HCT116 (cell line): ENCODE data around the gene MAML3. TPM values are rescaled to one million over a fixed set of nuclear protein-coding genes. Genes with fewer than 3 reads are reported as not detected.

Experiments used
- ATAC-seq: fragments of 200-7000 bp; cut with Tn5 transposase; 2 replicates; pipeline ENCODE4 v1.9.1; 2020; ENCODE audit warnings: mild to moderate bottlenecking, moderate library complexity
- BruUV-seq: library from RNA; stranded (reverse); fragments of 400-500 nt; replicated peaks from 2 replicates; lab custom pipeline; 2021; lab: Mats Ljungman, UMichigan
- CTCF ChIA-PET: fragments of 300-600 bp; sonication (Branson Sonifier 250); formaldehyde crosslinking; loops from one replicate; lab custom pipeline; 2021; ENCODE audit warnings: antibody characterized with exemption; lab: Charles Lee
- POLR2A ChIA-PET: fragments of 300-600, 350-600 bp; sonication (Branson Sonifier 250); formaldehyde crosslinking; loops from one replicate; lab custom pipeline; 2021; ENCODE audit warnings: antibody characterized with exemption; lab: Charles Lee
- RAD21 ChIA-PET, 2 experiments: fragments of 300-600 bp; sonication (Branson Sonifier 250); formaldehyde crosslinking; loops; one replicate each; lab custom pipeline; 2023; ENCODE audit warnings: low total read pairs in 2 of 2; ENCODE audit not compliant: uncharacterized antibody in 2 of 2, unreplicated experiment in 2 of 2, low non-redundant PET in 1 of 2; lab: Charles Lee
- DNase-seq: peaks from one replicate; pipeline ENCODE4 v3.0.0-alpha.2; 2010; ENCODE audit warnings: low read depth, low spot score
- H2AFZ ChIP-seq: fragments of 200-600 bp; shearing (Covaris generic), sonication (generic); 2 replicates; pipeline ENCODE4 v1.6.1; 2017; ENCODE audit warnings: low read depth, mixed run types, mixed read lengths, antibody characterized with exemption, low read length; ENCODE audit not compliant: poor library complexity, severe bottlenecking
- H3K27ac ChIP-seq: 2 replicates; pipeline ENCODE4 v1.5.1; 2012; ENCODE audit warnings: low read depth, low read length
- H3K27me3 ChIP-seq: fragments of 200-600 bp; sonication (generic); 2 replicates; pipeline ENCODE4 v1.6.1; 2016; ENCODE audit warnings: mixed run types, low read length, mixed read lengths; ENCODE audit not compliant: insufficient read depth
- H3K36me3 ChIP-seq, 2 experiments: fragments of 200-500 bp in 1 of 2; fragments of 200-600 bp in 1 of 2; sonication (Bioruptor generic) in 1 of 2; sonication (generic) in 1 of 2; 2 replicates each; pipeline versions ENCODE4 v1.5.1 to v1.6.1; 2014 to 2016; ENCODE audit warnings: low read length in 2 of 2, inconsistent platforms in 1 of 2, mixed read lengths in 1 of 2, mixed run types in 1 of 2; ENCODE audit not compliant: insufficient read depth in 2 of 2, control insufficient read depth in 1 of 2
- H3K4me1 ChIP-seq, 2 experiments: fragments of 200-600 bp in 1 of 2; sonication (generic) in 1 of 2; 2 replicates each; pipeline versions ENCODE4 v1.5.1 to v1.6.1; 2012 to 2017; ENCODE audit warnings: low read length in 2 of 2, inconsistent platforms in 1 of 2, mild to moderate bottlenecking in 1 of 2, mixed read lengths in 1 of 2, mixed run types in 1 of 2, moderate library complexity in 1 of 2; ENCODE audit not compliant: insufficient read depth in 2 of 2, control insufficient read depth in 1 of 2
- H3K4me2 ChIP-seq: fragments of 200-600 bp; sonication (generic); 2 replicates; pipeline ENCODE4 v1.6.1; 2017; ENCODE audit warnings: mixed run types, low read length, mixed read lengths
- H3K4me3 ChIP-seq, 2 experiments: fragments of 200-600 bp in 1 of 2; sonication (generic) in 1 of 2; replicated peaks in 1 of 2; 2 replicates each; pipeline ENCODE4 v1.5.1; 2011 to 2016; ENCODE audit warnings: low read length in 2 of 2, control low read depth in 1 of 2, low read depth in 1 of 2, mild to moderate bottlenecking in 1 of 2, mixed read lengths in 1 of 2, mixed run types in 1 of 2
- H3K79me2 ChIP-seq: fragments of 200-600 bp; sonication (generic); 2 replicates; pipeline ENCODE4 v1.6.1; 2017; ENCODE audit warnings: mild to moderate bottlenecking, mixed run types, low read length, moderate library complexity, mixed read lengths; ENCODE audit not compliant: insufficient read depth
- H3K9ac ChIP-seq: fragments of 200-600 bp; sonication (generic); 2 replicates; pipeline ENCODE4 v1.6.1; 2016; ENCODE audit warnings: low read length, mixed read lengths
- H3K9me2 ChIP-seq: fragments of 200-600 bp; sonication (generic), shearing (Covaris generic); 2 replicates; pipeline ENCODE4 v1.6.1; 2017; ENCODE audit warnings: mixed run types, mild to moderate bottlenecking, moderate library complexity; ENCODE audit not compliant: insufficient read depth
- H3K9me3 ChIP-seq, 2 experiments: fragments of 200-500 bp in 1 of 2; fragments of 200-600 bp in 1 of 2; sonication (Bioruptor generic) in 1 of 2; sonication (generic) in 1 of 2; 2 replicates each; pipeline ENCODE4 v1.6.1; 2014 to 2017; ENCODE audit warnings: low read length in 2 of 2, mixed read lengths in 2 of 2, inconsistent platforms in 1 of 2, low read depth in 1 of 2, mild to moderate bottlenecking in 1 of 2, mixed run types in 1 of 2, moderate library complexity in 1 of 2; ENCODE audit not compliant: control insufficient read depth in 1 of 2, insufficient read depth in 1 of 2
- H4K20me1 ChIP-seq: fragments of 200-600 bp; sonication (generic), shearing (Covaris generic); 2 replicates; pipeline ENCODE4 v1.6.1; 2017; ENCODE audit warnings: mixed run types, mild to moderate bottlenecking, moderate library complexity; ENCODE audit not compliant: insufficient read depth
- ATF3 ChIP-seq: IDR thresholded peaks from 2 replicates; pipeline ENCODE4 v1.6.1; 2012
- FOSL1 ChIP-seq: IDR thresholded peaks from 2 replicates; pipeline ENCODE4 v1.6.1; 2012; ENCODE audit warnings: low read depth
- JUND ChIP-seq: IDR thresholded peaks from 2 replicates; pipeline ENCODE4 v1.6.1; 2012
- MAX ChIP-seq: IDR thresholded peaks from 2 replicates; pipeline ENCODE4 v1.6.1; 2012
- REST ChIP-seq: IDR thresholded peaks from 2 replicates; pipeline ENCODE4 v1.6.1; 2012; ENCODE audit warnings: low read depth
- ZNF274 ChIP-seq: fragments of 200-500 bp; sonication (Bioruptor generic); IDR thresholded peaks from 2 replicates; pipeline ENCODE4 v1.6.1; 2014; ENCODE audit warnings: mild to moderate bottlenecking, low read depth, low read length, inconsistent platforms
- intact Hi-C: fragments of 100-400 bp; cut with micrococcal nuclease; formaldehyde crosslinking; loops from 2 replicates; pipeline ENCODE4 v1.10.0; 2022
- total RNA-seq: library from RNA; stranded (reverse); gene quantifications from one replicate; pipeline ENCODE4 v1.2.1, GENCODE V29; 2021; ENCODE audit not compliant: unreplicated experiment

The MAML3 gene
- total RNA-seq, 1 experiment from 2014 or later, result 3.1 TPM

GRCh38 chr4:140106289-140106844 is 47.6 kb downstream of the MAML3 start:
- ChIA-PET RAD21 (no interaction called here), POLR2A (no interaction called here), CTCF (no interaction called here)
- H3K9ac ChIP-seq, result no peak overlapping the region
- no peak overlapping the region for H3K4me3 ChIP-seq
- ATAC-seq (no peak), DNase-seq (no peak)
- H2AFZ ChIP-seq, result no peak overlapping the region
- no peaks in the 10 kb centered on the region for H3K9me2 ChIP-seq
- H3K79me2 ChIP-seq, result no peaks in the 10 kb centered on the region
- H3K27me3 ChIP-seq, result no peaks in the 10 kb centered on the region
- H3K27ac ChIP-seq, result no peak overlapping the region
- intact Hi-C loops, result no loop called here
- no peaks in the 10 kb centered on the region for H3K36me3 ChIP-seq
- no TSS peak for BruUV-seq
- H4K20me1 ChIP-seq, result no peaks in the 10 kb centered on the region
- no peak overlapping the region for H3K4me2 ChIP-seq
- H3K4me1 ChIP-seq, result peaks cover 0 to 5% of the 10 kb centered on the region in 2 experiments; a peak in 1 of 4 replicates
- H3K9me3 ChIP-seq, result no peaks in the 10 kb centered on the region
- TF ChIP-seq ATF3 (no peak), ZNF274 (no peak), MAX (no peak), FOSL1 (no peak), REST (no peak), JUND (no peak)
